CD4-positive, alpha-beta T cell treated with Interleukin-17A for 4 hours (primary cell): Measurements from ENCODE around the gene CYP27A1.

Experiments used
- DNase-seq: peaks from one replicate; pipeline ENCODE4 v3.0.0-alpha.2; 2020; ENCODE audit warnings: mixed read lengths

CYP27A1 gene

DNA sequence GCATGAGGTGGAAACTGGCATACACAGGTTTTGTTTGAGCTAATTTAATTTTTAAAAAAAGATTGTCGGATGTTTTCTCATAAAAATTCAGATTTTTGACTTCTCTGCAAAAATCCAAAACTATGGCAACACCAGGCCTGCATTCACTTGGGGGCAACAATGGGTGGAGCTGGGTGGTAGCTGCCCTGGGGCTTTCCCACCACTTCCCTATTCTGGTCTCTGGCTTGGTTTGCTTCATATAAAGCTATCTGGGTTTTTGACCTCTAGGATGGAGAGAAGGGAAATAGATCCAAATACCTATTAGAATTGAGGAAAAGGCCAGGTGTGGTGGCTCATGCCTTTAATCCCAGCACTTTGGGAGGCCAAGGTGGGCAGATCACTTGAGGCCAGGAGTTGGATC lies 5.5 kb upstream of the CYP27A1 start:
- no peak for DNase-seq

DNA sequence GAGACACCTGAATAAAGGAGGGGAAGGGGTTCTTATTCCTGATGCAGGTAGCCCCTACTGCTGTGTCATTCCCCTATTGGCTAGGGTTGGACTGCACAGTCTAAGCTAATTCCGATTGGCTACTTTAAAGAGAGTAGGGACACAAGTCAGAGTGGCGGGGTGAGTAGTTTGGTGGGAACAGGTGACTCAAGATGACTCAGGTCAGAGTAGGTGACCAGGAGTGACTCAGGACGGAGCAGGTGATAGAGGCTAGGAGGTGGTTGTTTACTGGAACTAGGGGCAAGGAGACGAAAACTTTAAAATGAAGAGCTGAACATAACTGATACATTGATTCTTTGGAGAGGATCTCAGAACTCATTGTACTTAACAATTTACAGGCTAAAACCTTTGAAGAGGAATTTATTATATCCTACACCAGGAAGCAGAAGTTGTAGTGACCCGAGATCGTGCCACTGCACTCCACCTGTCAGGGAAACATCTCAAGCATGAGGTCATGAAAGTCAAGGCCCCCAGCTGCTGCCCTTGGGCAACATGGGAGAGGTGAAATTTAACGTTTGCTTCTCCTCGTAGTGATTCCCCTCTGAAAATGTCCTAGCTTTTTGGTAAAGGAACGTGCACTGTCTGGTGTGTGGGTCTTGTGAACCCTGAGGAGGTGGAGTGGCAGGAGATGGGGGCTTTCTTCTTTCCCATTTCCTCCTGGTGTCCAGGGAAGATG lies 4.5 kb upstream of the CYP27A1 start:
- no peak for DNase-seq

DNA sequence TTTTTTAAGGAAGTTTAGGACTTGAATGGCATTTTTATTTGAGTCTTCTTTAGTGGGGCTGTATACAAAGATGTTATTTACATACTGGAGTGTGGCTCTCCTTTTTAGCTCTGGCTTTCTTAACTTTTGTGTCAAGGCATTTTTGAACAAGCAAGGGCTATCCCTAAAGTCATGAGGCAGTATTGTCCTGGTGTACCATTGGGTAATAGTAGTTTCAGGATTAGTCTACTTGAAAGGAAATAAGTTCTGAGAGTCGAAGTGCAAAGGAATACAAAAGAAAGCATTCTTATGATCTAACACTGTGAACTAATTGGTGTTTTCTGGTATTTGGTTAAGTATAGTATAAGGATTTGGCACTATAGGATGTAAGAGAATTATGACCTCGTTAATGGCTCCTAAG lies 1.9 kb upstream of the CYP27A1 start:
- no peak for DNase-seq

DNA sequence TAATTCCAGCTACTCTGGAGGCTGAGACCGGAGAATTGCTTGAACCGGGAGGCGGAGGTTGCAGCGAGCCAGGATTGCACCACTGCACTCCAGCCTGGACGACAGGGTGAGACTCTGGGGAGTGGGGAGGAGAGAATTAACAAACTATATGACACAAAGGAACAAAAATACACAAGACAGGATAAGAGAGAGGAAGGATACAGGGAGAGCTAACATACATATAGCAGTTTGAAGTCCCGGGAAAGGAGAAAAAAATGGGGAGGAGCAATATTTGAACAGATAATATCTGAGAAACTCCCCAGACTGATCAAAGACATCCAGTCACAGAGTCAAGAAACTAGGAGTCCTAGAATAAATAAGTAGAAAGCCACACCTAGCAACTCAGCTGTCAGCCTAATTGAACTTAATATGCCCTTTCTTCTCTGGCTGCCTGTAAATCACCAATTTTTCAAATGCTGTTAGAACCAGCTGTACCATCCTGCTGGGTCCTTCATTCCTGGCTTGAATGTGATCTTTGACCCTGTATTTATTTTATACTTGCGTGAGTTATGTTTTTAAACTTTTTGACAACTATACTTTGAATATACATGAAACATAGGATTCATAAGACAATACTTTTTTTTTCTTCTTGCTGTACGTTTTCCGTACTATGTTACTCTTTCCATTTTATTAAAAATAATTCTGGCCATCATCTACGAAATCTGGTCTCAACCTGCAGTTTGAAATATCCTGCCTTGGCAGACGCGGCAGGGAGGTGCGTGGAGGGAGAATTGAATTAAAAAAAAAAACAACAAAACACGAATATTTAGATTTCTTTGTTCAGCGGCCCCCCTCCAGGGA lies 876 bp upstream of the CYP27A1 start:
- no peak for DNase-seq

DNA sequence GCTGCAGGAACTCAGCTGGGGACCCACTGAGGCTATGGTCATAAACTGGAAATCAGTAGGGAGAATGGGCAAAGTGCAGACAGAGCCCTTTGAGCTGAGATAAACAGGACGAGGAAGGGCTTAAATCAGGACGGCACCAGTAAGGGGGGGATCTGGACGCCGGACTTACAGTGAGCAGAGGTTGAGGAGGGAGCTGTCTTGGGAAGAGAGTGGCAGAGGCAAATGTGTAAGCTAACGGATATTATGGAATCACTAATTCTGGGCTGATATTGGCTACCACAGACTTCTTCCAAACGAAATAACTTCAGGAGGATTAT lies 539 bp downstream of the CYP27A1 start:
- no peak for DNase-seq

DNA sequence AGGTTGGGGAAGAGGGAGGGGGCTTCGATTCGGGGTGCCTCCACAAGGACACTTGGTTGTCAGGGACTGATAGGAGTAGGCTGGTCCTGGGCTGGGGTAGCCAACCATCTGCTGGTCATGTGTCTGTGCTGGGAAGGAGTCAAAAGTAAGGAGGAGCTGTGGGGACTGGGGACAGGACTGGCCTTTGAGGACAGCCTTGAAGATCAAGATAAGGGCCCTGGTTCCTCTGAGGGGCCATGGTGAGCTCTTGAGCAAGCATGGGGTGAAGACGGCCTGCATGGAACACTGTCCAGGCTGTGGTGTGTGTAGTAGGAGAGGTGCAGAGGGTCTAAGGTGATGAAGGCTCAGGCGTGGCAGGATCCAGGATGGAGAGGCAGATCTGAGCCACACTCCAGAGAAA lies 1.7 kb downstream of the CYP27A1 start:
- no peak for DNase-seq

DNA sequence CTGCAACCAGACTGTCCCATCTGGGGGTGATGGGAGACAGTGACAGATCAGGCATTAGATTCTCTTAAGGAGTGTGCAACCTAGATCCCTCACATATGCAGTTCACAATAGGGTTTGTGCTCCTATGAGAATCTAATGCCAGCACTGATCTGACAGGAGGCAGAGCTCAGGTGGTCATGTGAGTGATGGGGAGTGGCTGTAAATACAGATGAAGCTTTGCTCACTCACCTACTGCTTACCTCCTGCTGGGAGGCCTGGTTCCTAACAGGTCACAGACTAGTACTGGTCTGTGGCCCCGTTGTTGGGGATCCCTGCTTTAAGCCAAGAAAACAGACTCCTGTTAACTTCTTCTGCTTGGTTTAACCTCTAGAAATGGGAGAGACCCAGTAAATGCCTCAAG lies 3.2 kb downstream of the CYP27A1 start:
- DNase-seq: no peak

DNA sequence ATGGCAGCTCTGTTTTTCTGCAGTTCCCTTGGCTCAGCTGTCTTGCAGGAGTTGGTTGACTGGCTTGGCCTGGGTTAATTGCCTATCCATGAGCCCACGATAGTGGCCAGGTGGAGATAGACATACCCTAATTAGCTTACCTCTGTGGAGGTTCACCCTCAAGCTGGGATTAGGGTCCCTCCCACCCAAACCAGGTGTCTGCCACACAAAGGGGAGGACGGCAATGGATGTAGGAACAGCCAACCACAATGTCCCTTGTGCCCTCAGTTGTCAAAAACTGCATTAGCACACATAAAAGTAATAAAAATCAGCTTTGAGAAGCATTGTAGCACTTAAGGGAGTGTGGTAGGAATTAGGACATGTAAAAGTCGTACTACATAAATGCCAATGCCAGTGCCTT lies 4.2 kb downstream of the CYP27A1 start:
- no peak for DNase-seq

DNA sequence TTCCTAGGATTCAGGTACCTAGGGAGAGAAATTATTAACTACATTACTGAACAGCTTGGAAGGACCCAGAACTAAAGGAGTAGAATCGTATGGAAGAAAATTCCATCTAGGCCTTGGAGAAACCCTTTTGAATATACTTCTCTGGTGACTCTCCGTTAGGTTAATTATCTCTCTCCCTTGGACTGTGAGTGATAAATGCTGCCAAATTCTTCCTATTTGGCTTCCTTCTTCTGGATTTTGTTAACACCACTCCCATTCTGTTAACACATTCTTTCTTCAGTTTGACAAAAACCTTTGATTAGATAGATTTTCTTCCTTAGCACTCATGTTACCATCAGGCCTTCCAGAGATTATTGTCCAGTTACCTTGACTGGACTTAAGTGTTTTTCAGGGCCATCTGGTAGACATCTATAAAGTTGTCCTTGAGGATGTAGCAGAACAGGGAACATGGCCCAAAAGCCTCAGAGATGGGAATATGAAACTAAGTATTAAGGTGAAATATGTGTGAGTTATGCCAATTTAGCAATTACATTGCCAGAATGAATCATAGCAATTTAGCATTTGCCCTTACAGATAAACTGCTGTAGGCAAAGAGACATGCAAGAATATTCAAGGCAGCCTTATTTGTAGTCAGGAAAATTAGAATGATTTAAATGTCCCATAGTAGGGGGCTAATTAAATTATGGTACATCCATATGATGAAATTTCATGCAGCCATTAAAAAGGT lies 6.7 kb downstream of the CYP27A1 start:
- DNase-seq: no peak

DNA sequence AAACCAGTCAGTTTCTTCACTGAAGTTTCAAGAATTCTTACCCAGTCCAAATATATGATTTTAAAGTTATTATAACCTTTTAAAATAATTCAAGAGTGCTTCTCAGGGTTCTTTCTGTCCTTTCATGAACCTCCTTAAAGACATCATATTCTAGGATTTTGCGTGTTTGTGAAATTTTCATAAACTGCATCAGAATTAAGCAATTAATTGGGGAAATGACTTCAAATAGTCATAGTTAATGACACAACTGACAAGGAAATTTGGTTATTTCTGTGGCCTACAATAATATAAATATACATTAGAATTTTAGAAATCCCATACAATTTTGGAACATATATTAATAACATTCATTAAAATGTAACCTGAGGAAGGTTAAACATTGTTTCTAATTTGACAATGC lies 10.5 kb downstream of the CYP27A1 start:
- DNase-seq: no peak

DNA sequence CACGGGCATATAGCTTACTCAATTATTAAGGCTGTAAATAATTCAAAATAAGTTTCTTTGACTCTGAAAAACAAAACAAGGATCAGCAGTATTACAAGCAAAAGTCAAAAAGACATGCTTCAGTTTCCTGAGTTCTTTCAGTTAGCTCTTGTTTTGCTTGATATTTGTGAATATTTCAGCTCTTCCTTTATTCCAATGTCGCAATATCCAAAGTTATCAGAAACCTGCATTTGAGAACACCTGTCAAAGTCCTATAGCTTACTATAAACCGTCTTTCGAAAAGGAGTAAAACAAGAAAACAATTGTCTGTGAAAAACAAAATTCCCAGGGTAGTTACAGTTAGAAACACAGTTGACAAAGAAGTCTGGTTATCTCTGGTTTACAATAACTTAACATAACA lies 14.7 kb downstream of the CYP27A1 start:
- no peak for DNase-seq

DNA sequence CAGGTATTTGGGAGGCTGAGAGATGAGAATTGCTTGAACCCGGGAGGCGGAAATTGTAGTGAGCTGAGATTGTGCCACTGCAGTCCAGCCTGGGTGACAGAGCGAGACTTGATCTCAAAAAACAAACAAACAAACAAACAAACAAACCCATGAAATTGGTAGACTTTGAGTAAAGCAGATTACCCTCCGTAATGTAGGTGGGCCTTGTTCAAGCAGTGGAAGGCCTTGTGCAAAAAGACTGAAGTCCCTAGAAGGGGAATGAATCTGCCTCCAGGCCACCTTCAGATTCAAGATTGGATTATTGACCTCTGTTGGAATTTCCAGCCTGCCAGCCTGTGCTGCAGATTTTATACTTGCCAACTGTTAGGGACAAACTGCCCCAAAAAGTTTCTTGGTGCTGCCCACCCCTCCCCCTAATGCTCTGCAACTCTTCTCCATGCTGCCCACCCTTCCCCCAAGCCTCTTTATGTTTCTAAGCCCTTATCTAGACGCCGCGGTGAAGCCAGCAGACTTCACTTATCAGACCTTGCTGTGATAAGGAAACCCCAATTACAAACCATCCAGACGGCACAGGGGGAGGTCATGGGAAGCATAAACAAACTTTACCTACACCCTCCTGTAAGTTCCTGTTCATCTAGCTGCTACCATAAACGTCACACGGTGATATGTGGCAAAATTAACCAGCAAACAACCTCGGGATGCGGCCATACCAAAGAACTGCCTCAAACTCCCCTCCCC lies 17.0 kb downstream of the CYP27A1 start:
- DNase-seq: no peak

DNA sequence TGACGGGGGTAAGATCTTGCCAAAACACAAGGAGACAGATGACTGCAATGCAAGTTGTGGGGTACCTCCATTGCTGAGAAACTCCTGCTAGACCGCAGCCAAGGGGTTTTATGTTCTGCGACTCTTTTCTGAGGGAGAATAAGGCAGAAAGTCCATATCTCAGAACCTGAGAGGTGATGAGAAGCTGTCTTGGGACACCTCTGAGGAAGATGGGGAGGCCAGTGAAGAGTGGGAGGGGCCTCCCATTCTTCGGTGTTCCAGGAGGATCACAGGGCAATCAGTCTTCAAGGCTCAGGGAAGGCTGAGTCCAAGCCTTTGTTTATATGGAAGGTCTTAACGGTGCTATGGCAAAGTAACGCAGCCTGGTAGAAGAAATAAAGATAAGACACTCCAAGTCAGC lies 18.0 kb downstream of the CYP27A1 start:
- DNase-seq: no peak

DNA sequence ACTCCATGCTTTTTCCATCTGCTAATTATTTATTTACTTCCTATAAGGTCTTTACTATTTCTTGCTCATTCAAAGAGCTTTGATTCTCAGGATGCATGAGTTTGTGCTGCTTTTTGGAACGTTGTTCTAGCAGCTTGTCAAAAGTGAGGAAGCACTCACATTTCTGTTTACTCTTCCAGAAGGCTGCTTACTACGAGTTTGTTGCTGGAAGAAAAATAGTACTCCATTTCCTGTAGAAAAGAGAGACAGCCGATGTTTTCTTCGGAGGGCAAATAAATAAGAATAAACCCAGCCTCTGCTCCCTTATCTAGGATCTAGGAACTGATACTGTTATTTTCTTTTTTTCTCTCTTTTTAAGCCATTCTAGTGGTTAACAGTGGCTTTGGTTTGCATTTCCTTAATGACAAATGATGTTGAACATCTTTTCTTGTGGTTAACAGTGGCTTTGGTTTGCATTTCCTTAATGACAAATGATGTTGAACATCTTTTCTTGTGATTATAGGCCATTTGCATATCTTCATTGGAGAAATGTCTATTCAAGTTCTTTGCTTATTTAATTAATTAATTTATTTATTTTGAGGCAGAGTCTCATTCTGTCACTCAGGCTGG lies 20.5 kb downstream of the CYP27A1 start:
- DNase-seq: no peak

DNA sequence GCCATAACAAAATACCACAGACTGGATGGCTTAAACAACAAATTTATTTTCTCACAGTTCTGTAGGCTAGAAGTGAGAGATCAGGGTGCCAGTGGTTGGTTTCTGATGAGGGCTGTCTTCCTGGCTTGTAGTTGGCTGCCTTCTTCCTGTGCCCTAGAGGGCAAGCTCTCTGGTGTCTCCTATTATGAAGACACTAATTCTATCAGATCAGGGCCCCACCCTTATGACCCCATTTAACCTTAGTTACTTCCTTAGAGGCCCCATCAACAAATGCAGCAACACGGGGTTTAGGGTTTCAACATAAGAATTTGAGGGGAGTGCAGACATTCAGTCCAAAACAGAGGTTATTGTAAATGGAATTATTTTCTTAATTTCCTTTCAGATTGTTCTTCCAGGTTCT lies 22.9 kb downstream of the CYP27A1 start:
- DNase-seq: no peak

DNA sequence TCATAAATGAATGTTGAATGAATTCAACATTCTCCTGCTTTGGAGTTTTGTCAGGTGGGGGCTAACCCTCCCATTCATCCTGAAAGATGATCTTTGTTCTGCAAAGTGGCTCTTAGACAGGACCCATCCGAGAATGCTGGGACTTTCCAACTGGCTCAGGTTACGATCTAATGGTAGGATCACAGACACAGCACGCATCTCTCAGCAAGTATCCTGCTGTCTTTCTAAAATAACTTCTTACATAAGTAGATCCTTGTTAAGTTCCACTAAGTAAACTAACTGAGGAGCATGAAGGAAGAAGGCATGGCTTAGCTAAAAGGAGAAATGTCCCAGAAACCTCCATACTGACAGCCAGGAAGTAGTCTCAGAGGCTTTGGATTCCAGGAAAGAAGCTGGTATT lies 23.7 kb downstream of the CYP27A1 start:
- no peak for DNase-seq

DNA sequence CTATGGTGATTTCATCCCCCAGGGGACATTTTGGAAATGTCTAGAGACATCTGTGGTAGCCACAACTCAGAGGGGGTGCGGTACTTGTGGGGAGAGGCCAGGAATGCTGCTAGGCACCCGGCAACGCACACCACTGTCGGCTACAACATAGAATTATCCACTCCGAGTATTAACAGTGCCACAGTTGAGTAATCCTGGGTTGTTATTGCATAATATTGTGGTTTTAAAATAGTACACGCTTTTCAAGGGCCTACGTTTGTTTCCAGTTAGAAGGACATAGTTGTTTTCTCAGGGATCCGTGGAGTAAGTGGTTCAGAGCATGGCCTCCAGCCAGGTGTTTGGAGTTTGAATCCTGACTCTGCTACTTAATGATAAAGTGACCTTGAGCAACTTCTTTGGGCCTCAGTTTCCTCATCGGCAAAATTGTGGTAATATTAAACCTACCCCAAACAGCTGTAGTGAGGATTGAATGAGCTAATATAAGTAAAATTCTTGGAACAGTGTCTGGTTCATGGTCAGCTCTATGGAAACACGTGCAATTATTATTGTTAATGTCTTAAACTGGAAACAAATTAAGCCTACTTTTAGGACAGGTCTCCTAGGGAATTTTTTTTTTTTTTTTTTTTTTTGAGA lies 24.5 kb downstream of the CYP27A1 start:
- DNase-seq: no peak

DNA sequence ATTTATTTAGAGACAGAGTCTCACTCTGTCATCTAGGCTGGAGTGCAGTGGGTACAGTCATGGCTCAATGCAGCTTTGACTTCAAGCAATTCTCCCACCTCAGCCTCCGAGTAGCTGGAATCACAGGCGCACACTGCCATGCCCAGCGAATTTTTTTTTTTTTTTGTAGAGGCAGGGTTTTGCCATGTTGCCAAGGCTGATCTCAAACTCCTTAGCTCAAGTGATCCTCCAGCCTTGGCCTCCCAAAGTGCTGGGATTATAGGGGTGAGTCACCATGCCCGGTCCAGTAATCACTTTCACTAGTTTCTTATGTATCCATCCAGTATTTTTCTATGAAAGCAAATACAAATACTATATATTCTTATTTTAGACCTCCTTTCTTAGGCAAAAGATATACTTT lies 25.7 kb downstream of the CYP27A1 start:
- no peak for DNase-seq

DNA sequence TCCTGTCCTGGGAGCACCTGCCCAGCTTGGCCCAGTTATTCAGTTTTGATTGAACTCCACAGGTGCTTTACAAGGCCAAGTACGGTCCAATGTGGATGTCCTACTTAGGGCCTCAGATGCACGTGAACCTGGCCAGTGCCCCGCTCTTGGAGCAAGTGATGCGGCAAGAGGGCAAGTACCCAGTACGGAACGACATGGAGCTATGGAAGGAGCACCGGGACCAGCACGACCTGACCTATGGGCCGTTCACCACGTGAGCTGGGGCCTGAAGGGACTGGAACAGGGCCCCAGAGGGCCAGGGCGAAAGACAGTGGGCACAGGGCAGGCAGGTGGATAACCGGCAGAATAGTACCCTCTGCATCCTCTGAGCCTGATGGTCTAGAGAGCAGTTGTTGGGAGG lies 27.6 kb downstream of the CYP27A1 start:
- DNase-seq: no peak

DNA sequence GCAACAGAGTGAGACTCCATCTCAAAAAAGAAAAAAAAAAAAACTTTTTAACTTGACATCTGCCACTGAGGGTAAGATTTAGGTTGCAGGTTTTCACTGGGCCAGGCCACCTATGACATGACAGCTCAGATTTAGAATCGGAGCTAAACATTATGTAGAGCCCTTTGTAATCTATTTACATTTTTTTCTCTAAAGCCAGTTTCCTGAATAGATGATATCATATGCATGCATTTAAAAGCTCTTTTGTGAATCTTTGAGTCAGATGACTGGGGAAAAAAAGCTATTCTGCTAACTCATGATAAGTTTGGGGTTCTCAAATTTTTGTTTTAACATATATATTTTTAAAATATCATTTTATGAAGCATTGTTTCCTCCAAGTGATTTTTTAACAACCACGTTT lies 28.3 kb downstream of the CYP27A1 start:
- DNase-seq: no peak

DNA sequence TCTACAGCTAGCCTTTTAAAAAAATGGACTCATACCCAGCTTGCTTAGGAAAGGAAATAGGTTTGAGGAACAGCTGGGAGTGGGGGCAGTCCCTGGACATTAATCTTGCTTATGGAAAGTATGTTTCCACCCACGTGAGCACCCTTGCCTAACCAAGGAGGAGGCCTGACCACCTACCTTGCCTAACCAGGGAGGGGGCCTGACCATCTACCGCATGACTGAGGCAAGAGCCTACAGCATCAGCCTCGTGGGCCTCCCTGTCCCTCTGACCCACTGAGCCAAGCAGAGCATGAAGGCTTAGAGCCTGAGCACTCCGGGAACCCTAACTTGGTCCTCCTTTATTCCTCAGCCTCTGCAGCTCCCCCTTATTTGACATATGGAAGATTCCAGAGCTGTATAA lies 29.4 kb downstream of the CYP27A1 start:
- DNase-seq: no peak

DNA sequence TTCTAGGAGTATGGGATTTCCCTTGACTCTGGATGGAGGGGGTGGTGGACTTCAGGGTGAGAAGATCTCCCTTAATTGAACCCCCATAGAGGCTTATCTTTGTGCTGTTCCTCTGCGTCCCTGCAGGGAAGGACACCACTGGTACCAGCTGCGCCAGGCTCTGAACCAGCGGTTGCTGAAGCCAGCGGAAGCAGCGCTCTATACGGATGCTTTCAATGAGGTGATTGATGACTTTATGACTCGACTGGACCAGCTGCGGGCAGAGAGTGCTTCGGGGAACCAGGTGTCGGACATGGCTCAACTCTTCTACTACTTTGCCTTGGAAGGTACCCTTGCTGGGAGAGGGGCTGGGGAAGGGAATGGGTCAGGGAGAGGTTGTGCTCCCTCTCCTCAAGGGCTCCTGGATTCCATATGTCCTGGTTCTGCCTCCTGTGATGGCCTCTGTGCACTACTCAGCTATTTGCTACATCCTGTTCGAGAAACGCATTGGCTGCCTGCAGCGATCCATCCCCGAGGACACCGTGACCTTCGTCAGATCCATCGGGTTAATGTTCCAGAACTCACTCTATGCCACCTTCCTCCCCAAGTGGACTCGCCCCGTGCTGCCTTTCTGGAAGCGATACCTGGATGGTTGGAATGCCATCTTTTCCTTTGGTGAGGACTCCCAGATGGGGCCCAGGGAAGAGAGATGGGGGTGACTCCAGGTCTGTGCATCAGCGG lies 30.3 kb downstream of the CYP27A1 start:
- no peak for DNase-seq
